HT1080 (cell line): Measurements from ENCODE around the gene ELANE. TPM values are rescaled to one million over a fixed set of nuclear protein-coding genes. Genes with fewer than 3 reads are reported as not detected.
"Not testable (repeated sequence)": the region's sequence is repeated elsewhere in the genome, so short reads cannot be mapped to it uniquely, and the experiment has no call there.

Experiments used
- DNase-seq: peaks from one replicate; pipeline ENCODE4 v3.0.0-alpha.2; 2015; ENCODE audit warnings: low read depth
- total RNA-seq: library from RNA; depleted of rRNA; stranded (reverse); fragments of >200 nt; shearing (Covaris generic); gene quantifications from 2 replicates; pipeline ENCODE4 v1.2.3, GENCODE V29; 2014

The ELANE gene
- total RNA-seq, 1 experiment from 2014 or later = not detected

- no peak for DNase-seq
Observed at GRCh38 chr19:813219-814151, 38.6 kb upstream of the ELANE start.

DNA sequence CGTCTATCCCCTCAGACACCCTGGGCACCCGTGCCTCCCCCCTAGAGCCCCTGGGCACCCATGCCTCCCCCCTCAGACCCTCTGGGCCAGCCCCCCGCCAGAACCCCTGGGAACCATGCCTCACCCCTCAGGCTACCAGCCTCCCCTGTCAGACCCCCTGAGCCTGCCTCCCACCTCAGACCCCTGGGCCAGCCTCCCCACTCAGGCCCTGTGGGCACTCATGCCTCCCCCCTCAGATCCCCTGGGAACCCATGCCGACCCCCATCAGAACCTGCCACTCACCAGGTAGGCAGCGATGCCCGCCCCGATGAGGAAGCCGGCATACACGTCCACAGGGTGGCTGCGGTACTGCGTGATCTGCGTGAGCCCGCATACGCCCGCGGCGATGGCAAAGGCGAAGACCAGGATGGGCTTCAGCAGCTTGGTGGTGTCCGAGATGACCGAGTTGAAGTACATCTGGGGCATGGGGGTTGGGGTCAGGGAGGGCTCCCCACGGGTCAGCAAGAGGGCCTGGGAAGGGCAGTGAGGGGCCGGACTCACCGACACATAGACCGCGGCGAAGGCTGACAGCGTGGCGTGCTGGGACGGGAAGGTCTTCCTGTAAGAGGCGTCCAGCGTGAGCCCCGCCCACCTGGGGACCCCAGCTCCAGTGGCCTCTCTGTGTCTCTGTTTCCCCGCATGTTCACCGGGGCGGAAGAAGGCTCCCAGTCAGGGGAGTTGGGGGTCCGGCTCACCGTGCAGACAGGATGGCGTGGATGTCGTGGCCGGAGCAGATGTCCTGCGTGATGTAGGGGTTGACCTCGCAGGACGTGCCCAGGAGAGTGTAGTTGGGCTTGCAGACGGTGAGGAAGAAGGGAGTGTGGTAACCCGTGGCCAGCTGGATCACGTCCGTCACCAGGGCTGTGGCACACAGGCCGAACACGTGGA is 37.7 kb upstream of the ELANE start:
- no peak for DNase-seq

- DNase-seq = no peak
Observed at GRCh38 chr19:815079-815774, 36.9 kb upstream of the ELANE start.

DNA sequence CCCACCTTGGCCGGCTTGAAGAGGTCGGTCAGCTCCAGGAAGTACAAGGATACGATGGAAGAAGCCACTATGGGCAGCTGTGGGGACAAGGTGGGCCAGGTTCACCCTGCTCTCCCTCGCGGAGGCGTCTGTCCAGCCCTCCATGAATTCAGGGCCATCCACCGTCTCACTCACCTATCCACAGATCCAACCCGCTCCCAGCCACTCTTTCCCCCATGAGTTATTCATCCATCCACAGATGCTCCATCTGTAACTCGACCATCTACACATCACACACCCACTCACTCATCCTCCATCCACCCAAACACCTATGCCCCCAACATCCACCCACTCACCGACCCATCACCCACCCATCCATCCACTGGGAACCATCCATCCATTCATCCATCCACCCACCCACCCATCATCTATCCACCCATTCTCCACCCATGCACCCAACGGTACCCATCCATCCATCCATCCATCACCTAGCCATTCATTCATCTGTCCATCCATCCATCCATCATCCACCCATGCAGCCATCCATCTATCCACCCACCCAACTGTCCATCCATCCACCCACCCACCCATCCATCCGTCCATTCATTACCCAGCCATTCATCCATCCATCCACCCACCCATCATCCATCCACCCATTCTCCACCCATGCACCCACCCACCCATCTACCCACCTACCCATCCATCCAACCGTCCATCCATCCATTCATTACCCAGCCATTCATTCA is 36.2 kb upstream of the ELANE start:
- no peak for DNase-seq

DNA sequence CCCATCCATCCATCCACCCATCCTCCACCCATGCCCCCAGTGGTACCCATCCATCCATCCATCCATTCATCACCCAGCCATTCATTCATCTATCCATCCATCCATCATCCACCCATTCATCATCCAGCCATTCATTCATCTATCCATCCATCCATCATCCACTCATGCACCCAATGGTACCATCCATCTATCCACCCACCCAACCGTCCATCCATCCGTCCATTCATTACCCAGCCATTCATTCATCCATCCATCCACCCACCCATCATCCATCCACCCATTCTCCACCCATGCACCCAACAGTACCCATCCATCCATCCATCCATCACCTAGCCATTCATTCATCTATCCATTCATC is 35.6 kb upstream of the ELANE start:
- DNase-seq = no peak

DNA sequence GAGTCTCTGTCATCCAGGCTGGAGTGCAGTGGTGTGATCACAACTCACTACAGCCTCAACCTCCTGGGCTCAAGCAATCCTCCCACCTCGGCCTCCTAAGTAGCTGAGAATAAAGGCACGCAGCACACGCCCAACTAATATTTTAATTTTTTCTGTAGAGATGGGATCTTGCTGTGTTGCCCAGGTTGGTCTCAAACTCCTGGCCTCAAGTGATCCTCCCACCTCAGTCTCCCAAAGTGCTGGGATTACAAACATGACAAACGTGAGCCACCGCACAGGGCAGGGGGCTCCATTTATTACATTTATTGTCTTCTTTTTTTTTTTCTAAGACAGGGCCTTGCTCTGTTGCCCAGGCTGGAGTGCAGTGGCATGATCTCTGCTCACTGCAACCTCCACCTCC is 31.9 kb upstream of the ELANE start:
- DNase-seq = not testable (repeated sequence)

DNA sequence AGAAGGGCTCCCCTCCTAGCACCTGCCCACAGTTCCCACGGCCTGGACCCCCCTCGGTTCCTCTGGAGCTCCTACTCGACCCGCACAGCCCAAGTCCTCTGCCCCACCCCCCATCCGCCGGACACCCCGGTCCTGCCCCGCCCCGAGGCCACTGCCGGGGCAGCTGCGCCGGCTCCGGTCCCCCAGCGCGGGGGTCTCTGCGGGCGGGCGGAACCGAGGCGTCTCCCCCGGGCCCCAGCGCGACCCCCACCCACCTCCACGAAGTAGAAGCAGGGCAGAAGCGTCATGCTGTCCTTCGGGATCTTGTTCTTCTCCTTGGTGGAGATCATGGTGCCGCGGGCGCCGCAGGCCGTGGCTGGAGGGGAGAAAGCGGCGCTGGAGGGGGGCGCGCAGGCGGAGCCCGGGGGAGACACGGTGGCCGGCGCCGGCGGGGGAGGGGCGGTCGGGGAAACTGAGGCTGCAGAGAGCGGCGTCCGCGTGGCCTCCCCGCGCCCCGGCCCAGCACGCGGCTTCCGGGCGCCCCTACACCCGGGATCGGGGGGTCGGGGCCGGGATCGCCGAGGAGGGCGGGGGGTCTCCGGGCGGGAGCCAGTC is 30.8 kb upstream of the ELANE start:
- DNase-seq = no peak

- no peak for DNase-seq
Observed at GRCh38 chr19:821825-822503, 30.1 kb upstream of the ELANE start, which contains the start of gene PLPPR3. TSS of gene PLPPR3 (minus strand) at chr19:821955. CDS start at chr19:821559, 396 bp downstream.

DNA sequence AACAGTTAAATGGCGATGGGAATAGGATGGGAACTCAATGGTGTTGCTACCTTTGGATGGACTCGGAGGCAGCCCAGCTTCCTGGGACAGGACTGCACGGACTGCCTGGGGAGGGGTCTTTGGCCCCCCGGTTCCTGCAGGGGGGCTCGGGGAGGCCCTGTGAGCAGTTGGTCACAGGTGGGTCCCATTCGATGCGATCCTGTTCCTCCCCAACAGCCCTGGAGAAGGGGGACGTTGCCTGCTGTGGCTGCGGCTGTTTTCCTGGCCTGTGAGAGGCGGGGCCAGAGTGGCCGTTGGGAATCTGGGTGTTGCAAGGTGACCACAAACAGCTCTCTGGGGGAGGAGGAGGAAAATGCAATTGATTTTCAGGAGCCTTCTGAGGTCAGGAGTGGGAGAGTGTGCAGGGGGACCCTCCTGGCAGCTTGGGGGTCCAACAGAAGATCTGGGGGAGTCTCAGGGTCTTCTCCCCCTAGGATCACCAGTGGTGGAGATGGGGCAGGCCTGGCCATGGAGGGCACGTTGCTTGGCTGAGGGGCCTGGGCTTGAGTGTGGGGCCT is 28.5 kb upstream of the ELANE start:
- DNase-seq = no peak

- DNase-seq = no peak
Observed at GRCh38 chr19:824885-825284, 27.2 kb upstream of the ELANE start.

- DNase-seq = no peak
Observed at GRCh38 chr19:825897-826644, 26.0 kb upstream of the ELANE start.

DNA sequence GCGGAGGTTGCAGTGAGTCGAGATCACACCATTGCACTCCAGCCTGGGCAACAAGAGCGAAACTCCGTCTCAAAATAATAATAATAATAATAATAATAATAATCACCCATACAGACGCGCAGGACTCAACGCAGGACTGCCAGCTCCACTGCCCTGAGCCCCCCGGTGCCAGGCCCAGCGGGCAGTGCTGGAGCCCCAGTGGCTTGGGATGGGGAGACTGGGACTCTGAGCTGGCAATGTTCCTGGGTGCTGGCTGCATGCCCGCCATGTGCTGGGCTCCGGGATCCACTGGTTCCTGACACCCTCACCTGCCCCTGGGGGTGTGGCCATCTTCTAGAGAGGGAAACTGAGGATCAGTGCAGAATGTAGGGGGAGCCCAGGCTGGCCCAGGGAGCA is 24.8 kb upstream of the ELANE start:
- DNase-seq = no peak

GRCh38 chr19:827710-828321 is 24.3 kb upstream of the ELANE start, which contains the start of gene AZU1:
TSS of gene AZU1 (plus strand) at chr19:827837. CDS start at chr19:827847, 10 bp downstream.
- no peak for DNase-seq

DNA sequence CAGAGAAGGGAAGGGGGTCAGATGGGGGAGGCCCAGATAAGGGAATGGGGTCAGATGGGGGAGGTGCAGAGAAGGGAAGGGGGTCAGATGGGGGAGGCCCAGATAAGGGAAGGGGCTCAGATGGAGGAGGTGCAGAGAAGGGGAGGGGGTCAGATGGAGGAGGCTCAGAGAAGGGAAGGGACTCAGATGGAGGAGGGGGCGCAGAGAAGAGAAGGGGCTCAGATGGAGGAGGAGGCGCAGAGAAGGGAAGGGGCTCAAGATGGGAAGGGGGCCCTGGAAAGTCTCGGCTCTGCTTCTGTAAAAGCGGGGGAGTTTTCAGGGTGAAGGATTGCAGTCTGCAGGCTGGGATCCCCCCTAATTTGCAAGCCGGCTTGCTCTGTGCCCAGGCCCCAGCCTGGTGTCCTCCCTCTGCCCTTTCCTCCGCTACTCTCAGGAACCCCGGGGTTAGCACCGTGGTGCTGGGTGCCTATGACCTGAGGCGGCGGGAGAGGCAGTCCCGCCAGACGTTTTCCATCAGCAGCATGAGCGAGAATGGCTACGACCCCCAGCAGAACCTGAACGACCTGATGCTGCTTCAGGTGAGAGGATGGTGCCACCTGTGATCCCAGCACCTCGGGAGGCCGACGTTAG is 22.9 kb upstream of the ELANE start:
- no peak for DNase-seq

DNA sequence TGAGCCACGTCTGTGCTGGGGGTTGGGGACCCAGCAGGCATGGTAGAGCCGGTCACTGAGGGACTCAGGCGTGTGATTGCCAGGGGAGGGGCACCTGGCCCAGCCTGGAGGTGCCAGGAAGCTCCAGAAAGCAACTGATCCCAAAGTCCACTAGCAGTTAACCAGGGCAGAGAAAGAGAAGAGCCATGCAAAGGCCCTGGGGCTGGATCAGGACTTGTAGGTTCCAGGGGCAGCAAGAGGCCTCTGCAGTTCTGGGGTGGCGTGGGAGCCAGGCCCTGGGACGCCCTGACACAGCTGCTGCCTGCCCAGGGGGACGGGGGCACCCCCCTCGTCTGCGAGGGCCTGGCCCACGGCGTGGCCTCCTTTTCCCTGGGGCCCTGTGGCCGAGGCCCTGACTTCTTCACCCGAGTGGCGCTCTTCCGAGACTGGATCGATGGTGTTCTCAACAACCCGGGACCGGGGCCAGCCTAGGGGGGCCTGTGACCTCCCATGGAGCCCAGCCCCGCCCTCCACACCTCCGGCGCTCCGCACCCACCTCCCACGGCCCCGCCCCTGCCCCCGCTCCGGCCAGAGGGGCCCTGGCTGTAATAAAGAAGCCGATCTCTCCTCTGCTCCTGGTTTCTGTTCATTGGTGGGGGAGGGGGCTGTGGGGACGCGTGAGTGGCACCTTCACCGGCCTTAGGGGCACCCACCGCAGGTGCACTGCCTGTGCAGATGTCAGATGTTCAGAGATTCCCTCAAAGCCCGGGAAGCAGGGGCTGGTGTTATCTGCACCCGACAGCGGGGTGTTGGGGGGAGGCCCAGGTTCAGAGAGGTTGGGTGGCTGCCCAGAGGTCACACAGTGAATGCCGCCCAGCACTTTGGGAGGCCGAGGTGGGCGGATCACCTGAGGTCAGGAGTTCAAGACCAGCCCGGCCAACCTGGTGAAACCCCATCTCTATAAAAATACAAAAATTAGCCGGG is 20.4 kb upstream of the ELANE start:
- no peak for DNase-seq

GRCh38 chr19:834216-834615 is 17.9 kb upstream of the ELANE start:
- no peak for DNase-seq
